Suprapubic skin (tissue), 4 donors: ENCODE results near the gene UBE2QL1.

Source experiments
- EP300 ChIP-seq: sonication (generic); formaldehyde crosslinking; IDR thresholded peaks from one replicate; pipeline ENCODE4 v1.6.1; 2017; ENCODE audit warnings: antibody characterized with exemption
- POLR2A ChIP-seq, 2 donors: fragments of 450-650 bp; IDR thresholded peaks; one replicate each; pipeline ENCODE4 v1.6.1; 2017; ENCODE audit warnings: antibody characterized with exemption in 2 of 2, mild to moderate bottlenecking in 2 of 2, moderate library complexity in 2 of 2
- POLR2AphosphoS5 ChIP-seq, 3 donors: sonication (generic); formaldehyde crosslinking; IDR thresholded peaks; one replicate each; pipeline ENCODE4 v1.6.1; 2017; ENCODE audit warnings: antibody characterized with exemption in 3 of 3
- TF ChIP-seq, protein P1 (sequence below), 2 donors: fragments of 200-600 bp in 1 of 2; fragments of 450-650 bp in 1 of 2; sonication (generic) in 1 of 2; IDR thresholded peaks; one replicate each; pipeline ENCODE4 v1.5.1; 2016 to 2019; ENCODE audit warnings: antibody characterized with exemption in 2 of 2, mild to moderate bottlenecking in 1 of 2, moderate library complexity in 1 of 2

GRCh38 chr5:6542421-6543345 is 94.0 kb downstream of the UBE2QL1 start:
- TF ChIP-seq, protein P1, sequence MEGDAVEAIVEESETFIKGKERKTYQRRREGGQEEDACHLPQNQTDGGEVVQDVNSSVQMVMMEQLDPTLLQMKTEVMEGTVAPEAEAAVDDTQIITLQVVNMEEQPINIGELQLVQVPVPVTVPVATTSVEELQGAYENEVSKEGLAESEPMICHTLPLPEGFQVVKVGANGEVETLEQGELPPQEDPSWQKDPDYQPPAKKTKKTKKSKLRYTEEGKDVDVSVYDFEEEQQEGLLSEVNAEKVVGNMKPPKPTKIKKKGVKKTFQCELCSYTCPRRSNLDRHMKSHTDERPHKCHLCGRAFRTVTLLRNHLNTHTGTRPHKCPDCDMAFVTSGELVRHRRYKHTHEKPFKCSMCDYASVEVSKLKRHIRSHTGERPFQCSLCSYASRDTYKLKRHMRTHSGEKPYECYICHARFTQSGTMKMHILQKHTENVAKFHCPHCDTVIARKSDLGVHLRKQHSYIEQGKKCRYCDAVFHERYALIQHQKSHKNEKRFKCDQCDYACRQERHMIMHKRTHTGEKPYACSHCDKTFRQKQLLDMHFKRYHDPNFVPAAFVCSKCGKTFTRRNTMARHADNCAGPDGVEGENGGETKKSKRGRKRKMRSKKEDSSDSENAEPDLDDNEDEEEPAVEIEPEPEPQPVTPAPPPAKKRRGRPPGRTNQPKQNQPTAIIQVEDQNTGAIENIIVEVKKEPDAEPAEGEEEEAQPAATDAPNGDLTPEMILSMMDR (IDR thresholded peaks at IDR 0.05) = no peak
- no peak for TF ChIP-seq POLR2A (IDR thresholded peaks at IDR 0.05)
- TF ChIP-seq POLR2AphosphoS5 (IDR thresholded peaks at IDR 0.05) = no peak
- no peak for TF ChIP-seq EP300
